ENCODE data around the gene GPR146. TPM values are rescaled to one million over a fixed set of nuclear protein-coding genes. Genes with fewer than 3 reads are reported as not detected.

GPR146 gene
- total and polyA plus RNA-seq, 2 of the 4 experiments (the other 2 are of a cell fraction) = 2.2 to 3.4 TPM

DNA sequence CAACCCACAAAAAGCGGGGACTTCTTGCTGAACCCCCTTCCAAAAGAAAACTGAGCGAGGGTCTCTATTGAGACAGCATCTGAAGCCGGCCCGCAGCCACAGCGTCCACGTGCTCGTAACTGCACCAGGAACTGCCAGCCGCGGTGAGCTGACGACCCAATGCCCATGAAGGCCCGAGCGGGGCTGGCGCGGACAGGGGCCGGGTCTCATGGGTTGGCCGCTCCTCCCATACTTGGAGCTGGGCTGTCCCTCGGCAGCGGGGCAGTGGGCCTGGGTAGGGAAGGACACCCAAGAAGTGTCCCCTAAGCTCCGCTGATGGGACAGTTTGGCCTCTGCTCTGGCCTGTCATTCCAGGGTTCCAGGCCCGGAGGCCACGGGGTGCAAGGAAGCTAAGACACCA lies 39.0 kb upstream of the GPR146 start:
- Histone ChIP-seq H2AK9ac (replicated peaks; ENCODE audit: low read depth, low read length, poor library complexity) (no peak overlapping the region), H4K8ac (ENCODE audit: low read depth in 2 of 2, low read length in 2 of 2) (no peak overlapping the region), H3K27me3 (ENCODE audit: control insufficient read depth, insufficient read depth, low read length) (no peaks in the 10 kb centered on the region), H3K4me3 (ENCODE audit: insufficient read depth, low read depth, low read length) (no peak overlapping the region), H3K4me1 (ENCODE audit: control insufficient read depth, insufficient read depth, low read length) (no peaks in the 10 kb centered on the region), H2BK5ac (ENCODE audit: low read depth, low read length, poor library complexity, severe bottlenecking) (no peak overlapping the region), H3K36me3 (ENCODE audit: control insufficient read depth, insufficient read depth, low read length) (peaks cover 25% of the 10 kb centered on the region), H3K9ac (ENCODE audit: low read depth, low read length) (no peak overlapping the region), H3K4me2 (ENCODE audit: low read depth, low read length) (no peak overlapping the region), H2BK20ac (ENCODE audit: low read depth, low read length) (no peak overlapping the region), H3K18ac (ENCODE audit: low read depth, low read length) (no peak overlapping the region), H3K79me1 (ENCODE audit: low read depth in 1 of 2, low read length in 2 of 2) (peaks cover 0 to 13% of the 10 kb centered on the region in 2 experiments; a peak in 3 of 4 replicates), H4K5ac (ENCODE audit: low read depth, low read length) (no peak overlapping the region), H2AK5ac (ENCODE audit: low read depth, low read length) (no peak overlapping the region), H3K14ac (replicated peaks; ENCODE audit: low read depth, low read length) (no peak overlapping the region), H3K56ac (ENCODE audit: extremely low read depth, insufficient read depth, low read length) (no peak overlapping the region), H3K9me1 (ENCODE audit: insufficient read depth, low read length) (peaks cover 4% of the 10 kb centered on the region), H4K20me1 (ENCODE audit: insufficient read depth, low read length) (0 out of 2 replicates have a peak, but pooled peaks cover 14% of the 10 kb centered on the region), H3K9me3 (ENCODE audit: control insufficient read depth, insufficient read depth, low read length) (no peaks in the 10 kb centered on the region), H2AFZ (replicated peaks; ENCODE audit: low read length, poor library complexity) (no peak overlapping the region), H4K91ac (ENCODE audit: insufficient read depth, low read depth, low read length) (no peak overlapping the region), H2BK120ac (ENCODE audit: low read depth, low read length) (no peak overlapping the region), H3K27ac (ENCODE audit: insufficient read depth, low read length) (no peak overlapping the region), H2BK15ac (ENCODE audit: low read depth, low read length) (no peak overlapping the region), H3K4ac (ENCODE audit: low read depth, low read length) (no peak overlapping the region), H3K23ac (ENCODE audit: low read depth, low read length) (no peak overlapping the region)
- no peak for DNase-seq
- CTCF ChIA-PET = interaction anchor here (0.9 to 1.6 kb wide), 2 partner anchors 12 to 60 kb away, joined by 3 to 5 read pairs; no protein-coding TSS in a partner anchor
- in situ Hi-C loops (cut with MboI; ENCODE audit: low sequenced_read_pairs) = no loop called here
- 96% methylated on average over 12 of the region's 21 CpGs; no CpG with 5 or more reads in 1 of the 2 experiments for WGBS, 2 experiments (ENCODE audit: extremely low coverage in 2 of 2, insufficient read length in 1 of 2)
- intact Hi-C loops (cut with micrococcal nuclease) = no loop called here
- no TSS peak for BruUV-seq (replicated peaks)
- no peak for ATAC-seq (ENCODE audit: low read depth)
- dilution Hi-C loops (cut with HindIII; ENCODE audit: low sequenced_read_pairs, unreplicated experiment) = no loop called here
- TF ChIP-seq MXI1 (IDR thresholded peaks at IDR 0.05; ENCODE audit: borderline replicate concordance, low read depth, low read length) = no peak
- no peak for TF ChIP-seq SMC3 (IDR thresholded peaks at IDR 0.05; ENCODE audit: low read depth, low read length)
- TF ChIP-seq FOS (IDR thresholded peaks at IDR 0.05; ENCODE audit: low read depth, low read length) = no peak
- no peak for TF ChIP-seq USF2 (IDR thresholded peaks at IDR 0.05; ENCODE audit: low read depth, low read length)
- no peak for TF ChIP-seq BHLHE40 (IDR thresholded peaks at IDR 0.05; ENCODE audit: low read depth, low read length)
- no peak for TF ChIP-seq RAD21 (IDR thresholded peaks at IDR 0.05; ENCODE audit: low read length)
- TF ChIP-seq, protein P1, sequence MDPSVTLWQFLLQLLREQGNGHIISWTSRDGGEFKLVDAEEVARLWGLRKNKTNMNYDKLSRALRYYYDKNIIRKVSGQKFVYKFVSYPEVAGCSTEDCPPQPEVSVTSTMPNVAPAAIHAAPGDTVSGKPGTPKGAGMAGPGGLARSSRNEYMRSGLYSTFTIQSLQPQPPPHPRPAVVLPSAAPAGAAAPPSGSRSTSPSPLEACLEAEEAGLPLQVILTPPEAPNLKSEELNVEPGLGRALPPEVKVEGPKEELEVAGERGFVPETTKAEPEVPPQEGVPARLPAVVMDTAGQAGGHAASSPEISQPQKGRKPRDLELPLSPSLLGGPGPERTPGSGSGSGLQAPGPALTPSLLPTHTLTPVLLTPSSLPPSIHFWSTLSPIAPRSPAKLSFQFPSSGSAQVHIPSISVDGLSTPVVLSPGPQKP (IDR thresholded peaks at IDR 0.05; ENCODE audit: borderline replicate concordance, low read depth, low read length) = no peak
- TF ChIP-seq RFX5 (IDR thresholded peaks at IDR 0.05; ENCODE audit: low read depth, low read length) = no peak
- TF ChIP-seq, protein P2, sequence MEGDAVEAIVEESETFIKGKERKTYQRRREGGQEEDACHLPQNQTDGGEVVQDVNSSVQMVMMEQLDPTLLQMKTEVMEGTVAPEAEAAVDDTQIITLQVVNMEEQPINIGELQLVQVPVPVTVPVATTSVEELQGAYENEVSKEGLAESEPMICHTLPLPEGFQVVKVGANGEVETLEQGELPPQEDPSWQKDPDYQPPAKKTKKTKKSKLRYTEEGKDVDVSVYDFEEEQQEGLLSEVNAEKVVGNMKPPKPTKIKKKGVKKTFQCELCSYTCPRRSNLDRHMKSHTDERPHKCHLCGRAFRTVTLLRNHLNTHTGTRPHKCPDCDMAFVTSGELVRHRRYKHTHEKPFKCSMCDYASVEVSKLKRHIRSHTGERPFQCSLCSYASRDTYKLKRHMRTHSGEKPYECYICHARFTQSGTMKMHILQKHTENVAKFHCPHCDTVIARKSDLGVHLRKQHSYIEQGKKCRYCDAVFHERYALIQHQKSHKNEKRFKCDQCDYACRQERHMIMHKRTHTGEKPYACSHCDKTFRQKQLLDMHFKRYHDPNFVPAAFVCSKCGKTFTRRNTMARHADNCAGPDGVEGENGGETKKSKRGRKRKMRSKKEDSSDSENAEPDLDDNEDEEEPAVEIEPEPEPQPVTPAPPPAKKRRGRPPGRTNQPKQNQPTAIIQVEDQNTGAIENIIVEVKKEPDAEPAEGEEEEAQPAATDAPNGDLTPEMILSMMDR (conservative IDR thresholded peaks at IDR 0.05; ENCODE audit: low read depth, low read length) = no peak
- TF ChIP-seq POLR2A (IDR thresholded peaks at IDR 0.05; ENCODE audit: low read depth, low read length) = no peak
- no peak for TF ChIP-seq MAZ (IDR thresholded peaks at IDR 0.05; ENCODE audit: borderline replicate concordance, low read depth, low read length)
- no peak for TF ChIP-seq CHD1 (IDR thresholded peaks at IDR 0.05; ENCODE audit: low read depth, low read length)
- TF ChIP-seq RCOR1 (IDR thresholded peaks at IDR 0.05; ENCODE audit: insufficient replicate concordance, low read length) = no peak
- no peak for TF ChIP-seq CEBPB (IDR thresholded peaks at IDR 0.05; ENCODE audit: low read depth, low read length)
- TF ChIP-seq MAFK (IDR thresholded peaks at IDR 0.05; ENCODE audit: low read depth, low read length) = no peak
- POLR2A ChIA-PET (ENCODE audit: unreplicated experiment) = no interaction called here
